ENCODE data around the gene H1-8. TPM values are rescaled to one million over a fixed set of nuclear protein-coding genes. Genes with fewer than 3 reads are reported as not detected.

H1-8 gene
- total RNA-seq, 1 experiment from 2014 or later: not detected

GRCh38 chr3:129594907-129595390 lies 52.0 kb downstream of the H1-8 start:
- TF ChIP-seq ELF1 (IDR thresholded peaks at IDR 0.05; ENCODE audit: borderline replicate concordance, low read depth) (no peak), POLR2A (IDR thresholded peaks at IDR 0.05; ENCODE audit: borderline replicate concordance, extremely low read depth, insufficient read depth, insufficient read length) (no peak), MAX (IDR thresholded peaks at IDR 0.05) (no peak), EZH2 (IDR thresholded peaks at IDR 0.05) (no peak), YY1 (IDR thresholded peaks at IDR 0.05; ENCODE audit: extremely low read depth, insufficient replicate concordance, low read depth, low read length) (no peak), EGR1 (IDR thresholded peaks at IDR 0.05; ENCODE audit: low read depth) (no peak), ZFX (IDR thresholded peaks at IDR 0.05) (no peak), TCF7L2 (IDR thresholded peaks at IDR 0.05; ENCODE audit: borderline replicate concordance, extremely low read depth, insufficient read depth, insufficient read length) (no peak), SRF (IDR thresholded peaks at IDR 0.05; ENCODE audit: low read depth) (no peak), REST (IDR thresholded peaks at IDR 0.05; ENCODE audit: low read depth) (no peak), SIN3A (IDR thresholded peaks at IDR 0.05; ENCODE audit: low read depth) (no peak), CTCF (IDR thresholded peaks at IDR 0.05 in 2 of 3, conservative IDR thresholded peaks at IDR 0.05 in 1 of 3; ENCODE audit: borderline replicate concordance in 1 of 3, insufficient read depth in 1 of 3, low read depth in 2 of 3, low read length in 2 of 3) (no peak), ZBTB33 (IDR thresholded peaks at IDR 0.05; ENCODE audit: extremely low read depth, insufficient replicate concordance, low read length) (no peak), FOSL1 (IDR thresholded peaks at IDR 0.05; ENCODE audit: low read depth) (no peak), CBX3 (IDR thresholded peaks at IDR 0.05; ENCODE audit: low read depth) (no peak), JUND (IDR thresholded peaks at IDR 0.05) (no peak), POLR2AphosphoS5 (IDR thresholded peaks at IDR 0.05; ENCODE audit: low read depth, low read length) (no peak), SP1 (IDR thresholded peaks at IDR 0.05; ENCODE audit: low read depth) (no peak), EZH2phosphoT487 (IDR thresholded peaks at IDR 0.05; ENCODE audit: borderline replicate concordance) (no peak)
- POLR2A ChIA-PET: no interaction called here
- H3K9ac ChIP-seq (ENCODE audit: low read length): no peak overlapping the region
- no peaks in the 10 kb centered on the region for H3K36me3 ChIP-seq (ENCODE audit: control insufficient read depth in 1 of 2, insufficient read depth in 2 of 2, low read length in 2 of 2)
- H3K9me2 ChIP-seq (ENCODE audit: insufficient read depth): no peaks in the 10 kb centered on the region
- H3K9me3 ChIP-seq (ENCODE audit: control insufficient read depth in 1 of 2, insufficient read depth in 1 of 2, low read depth in 1 of 2, low read length in 2 of 2): no peaks in the 10 kb centered on the region
- ATAC-seq: no peak
- no peaks in the 10 kb centered on the region for H4K20me1 ChIP-seq (ENCODE audit: insufficient read depth)
- no TSS peak for BruUV-seq (replicated peaks)
- no peak overlapping the region for H3K27ac ChIP-seq (ENCODE audit: low read depth, low read length)
- H2AFZ ChIP-seq (ENCODE audit: low read depth, low read length, poor library complexity, severe bottlenecking): no peak overlapping the region
- RAD21 ChIA-PET (ENCODE audit: low non-redundant PET in 1 of 2, low total read pairs in 2 of 2, uncharacterized antibody in 2 of 2, unreplicated experiment in 2 of 2): no interaction called here
- no peaks in the 10 kb centered on the region for H3K27me3 ChIP-seq (ENCODE audit: insufficient read depth, low read length)
- intact Hi-C loops (cut with micrococcal nuclease): no loop called here
- H3K4me2 ChIP-seq (ENCODE audit: low read length): no peak overlapping the region
- DNase-seq (ENCODE audit: low read depth, low spot score): no peak
- CTCF ChIA-PET: interaction anchor here (1.2 kb wide), 1 partner anchor 105 kb away, joined by 4 read pairs; no protein-coding TSS in a partner anchor
- H3K4me3 ChIP-seq (replicated peaks in 1 of 2; ENCODE audit: low read depth in 1 of 2, low read length in 2 of 2): no peak overlapping the region
- H3K79me2 ChIP-seq (ENCODE audit: insufficient read depth, low read length): peaks cover 26% of the 10 kb centered on the region; the same call in 1 of the 2 replicates
- peaks cover 0 to 10% of the 10 kb centered on the region in 2 experiments; a peak in 2 of 4 replicates for H3K4me1 ChIP-seq (ENCODE audit: control insufficient read depth in 1 of 2, insufficient read depth in 2 of 2, low read length in 2 of 2)
